GM12874 (cell line): ENCODE data around the gene APOC1.

Experiments
- TF ChIP-seq, protein P1 (sequence below): IDR thresholded peaks from 2 replicates; pipeline ENCODE4 v1.5.1; 2011; ENCODE audit warnings: low read depth, mild to moderate bottlenecking, control low read depth, low read length, moderate library complexity; ENCODE audit not compliant: insufficient read depth

Gene APOC1

DNA sequence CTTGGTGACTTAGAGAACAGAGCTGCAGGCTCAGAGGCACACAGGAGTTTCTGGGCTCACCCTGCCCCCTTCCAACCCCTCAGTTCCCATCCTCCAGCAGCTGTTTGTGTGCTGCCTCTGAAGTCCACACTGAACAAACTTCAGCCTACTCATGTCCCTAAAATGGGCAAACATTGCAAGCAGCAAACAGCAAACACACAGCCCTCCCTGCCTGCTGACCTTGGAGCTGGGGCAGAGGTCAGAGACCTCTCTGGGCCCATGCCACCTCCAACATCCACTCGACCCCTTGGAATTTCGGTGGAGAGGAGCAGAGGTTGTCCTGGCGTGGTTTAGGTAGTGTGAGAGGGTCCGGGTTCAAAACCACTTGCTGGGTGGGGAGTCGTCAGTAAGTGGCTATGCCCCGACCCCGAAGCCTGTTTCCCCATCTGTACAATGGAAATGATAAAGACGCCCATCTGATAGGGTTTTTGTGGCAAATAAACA lies 9.9 kb downstream of the APOC1 start:
- TF ChIP-seq, protein P1, sequence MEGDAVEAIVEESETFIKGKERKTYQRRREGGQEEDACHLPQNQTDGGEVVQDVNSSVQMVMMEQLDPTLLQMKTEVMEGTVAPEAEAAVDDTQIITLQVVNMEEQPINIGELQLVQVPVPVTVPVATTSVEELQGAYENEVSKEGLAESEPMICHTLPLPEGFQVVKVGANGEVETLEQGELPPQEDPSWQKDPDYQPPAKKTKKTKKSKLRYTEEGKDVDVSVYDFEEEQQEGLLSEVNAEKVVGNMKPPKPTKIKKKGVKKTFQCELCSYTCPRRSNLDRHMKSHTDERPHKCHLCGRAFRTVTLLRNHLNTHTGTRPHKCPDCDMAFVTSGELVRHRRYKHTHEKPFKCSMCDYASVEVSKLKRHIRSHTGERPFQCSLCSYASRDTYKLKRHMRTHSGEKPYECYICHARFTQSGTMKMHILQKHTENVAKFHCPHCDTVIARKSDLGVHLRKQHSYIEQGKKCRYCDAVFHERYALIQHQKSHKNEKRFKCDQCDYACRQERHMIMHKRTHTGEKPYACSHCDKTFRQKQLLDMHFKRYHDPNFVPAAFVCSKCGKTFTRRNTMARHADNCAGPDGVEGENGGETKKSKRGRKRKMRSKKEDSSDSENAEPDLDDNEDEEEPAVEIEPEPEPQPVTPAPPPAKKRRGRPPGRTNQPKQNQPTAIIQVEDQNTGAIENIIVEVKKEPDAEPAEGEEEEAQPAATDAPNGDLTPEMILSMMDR, result no peak

DNA sequence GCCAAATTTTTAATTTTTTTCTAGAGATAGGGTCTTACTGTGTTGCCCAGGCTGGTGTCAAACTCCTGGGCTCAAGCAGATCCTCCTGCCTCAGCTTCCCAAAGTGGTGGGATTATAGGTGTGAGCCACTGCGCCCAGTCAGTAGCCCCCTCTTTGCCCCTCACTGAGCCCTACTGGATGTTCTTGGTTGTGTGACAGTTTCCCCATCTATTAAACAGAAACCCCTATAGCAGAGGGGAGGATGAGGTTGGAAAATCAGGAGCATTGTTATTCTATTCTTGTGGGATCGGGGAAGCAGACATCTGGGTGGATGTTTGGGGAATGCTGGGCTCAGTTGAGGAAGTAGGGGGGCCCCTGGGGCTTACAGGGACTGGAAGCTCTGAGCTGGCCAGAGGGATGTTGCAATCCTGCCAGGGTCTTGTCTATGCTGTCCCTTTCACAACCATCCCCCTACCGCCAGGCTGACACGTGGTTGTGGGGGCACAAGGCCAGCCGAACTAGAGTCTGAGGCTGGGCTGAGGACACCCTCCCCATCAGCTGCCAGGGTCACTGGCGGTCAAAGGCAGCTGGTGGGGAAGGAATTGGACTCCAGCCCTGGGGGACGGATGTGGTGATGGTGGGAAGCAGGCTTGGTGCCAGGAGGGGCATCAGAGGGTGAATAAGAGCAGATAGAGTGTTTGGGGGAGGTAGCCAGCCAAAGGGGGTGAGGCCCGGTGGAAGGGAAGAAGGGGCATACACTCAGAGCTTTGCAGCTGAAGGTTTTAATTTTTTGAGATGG lies 10.9 kb downstream of the APOC1 start:
- TF ChIP-seq, protein P1, result no peak

DNA sequence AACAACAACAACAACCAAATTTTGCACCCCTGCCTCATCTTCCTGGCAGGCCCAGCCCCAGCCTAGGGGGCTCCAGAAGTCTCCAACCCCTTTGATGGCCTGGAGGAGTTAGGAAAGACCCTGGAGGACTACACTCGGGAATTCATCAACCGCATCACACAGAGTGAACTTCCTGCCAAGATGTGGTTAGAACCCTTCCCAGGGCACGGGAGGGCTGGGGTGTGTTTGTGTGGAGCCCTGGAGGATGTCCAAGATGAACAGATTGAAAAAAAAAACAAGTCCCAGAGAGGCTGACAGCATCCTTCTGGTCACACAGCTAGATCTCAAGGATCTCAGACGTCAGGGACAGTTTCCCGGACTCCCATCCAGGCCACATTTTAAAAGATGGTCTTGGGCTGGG lies 13.3 kb downstream of the APOC1 start:
- TF ChIP-seq, protein P1, result no peak

DNA sequence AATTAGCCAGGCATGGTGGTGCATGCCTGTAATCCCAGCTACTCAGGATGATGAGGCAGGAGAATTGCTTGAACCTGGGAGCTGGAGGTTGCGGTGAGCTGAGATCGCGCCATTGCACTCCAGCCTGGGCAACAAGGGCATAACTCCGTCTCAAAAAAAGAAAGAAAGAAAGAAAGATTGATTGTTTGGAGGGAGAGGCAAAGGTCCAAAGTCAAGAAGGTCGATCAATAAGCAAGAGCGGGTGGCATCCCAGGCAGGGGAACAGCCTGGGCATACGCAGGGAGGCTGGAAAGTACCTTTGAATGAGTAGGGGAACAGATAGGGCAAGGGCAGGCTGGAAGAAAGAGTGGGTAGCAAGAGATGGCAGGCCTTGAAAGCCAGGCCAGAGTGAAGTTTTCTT lies 15.7 kb downstream of the APOC1 start:
- TF ChIP-seq, protein P1, result no peak

DNA sequence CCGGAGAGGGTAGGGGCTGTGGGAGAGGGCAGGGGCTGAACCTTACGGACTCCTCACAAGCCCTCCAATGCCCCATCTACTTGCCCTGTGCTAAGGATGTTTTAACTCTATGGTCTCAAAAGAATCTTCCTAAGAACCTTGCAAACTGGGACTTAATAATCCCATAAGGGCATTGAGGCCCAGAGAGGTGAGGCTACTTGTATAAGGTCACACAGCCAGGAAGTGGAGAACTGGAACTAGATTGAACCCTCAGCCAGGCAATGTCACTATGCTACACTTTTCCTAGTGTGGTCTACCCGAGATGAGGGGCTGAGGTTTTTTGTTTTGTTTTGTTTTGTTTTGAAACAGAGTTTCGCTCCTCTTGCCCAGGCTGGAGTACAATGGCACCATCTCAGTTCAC lies 17.1 kb downstream of the APOC1 start:
- TF ChIP-seq, protein P1, result no peak

DNA sequence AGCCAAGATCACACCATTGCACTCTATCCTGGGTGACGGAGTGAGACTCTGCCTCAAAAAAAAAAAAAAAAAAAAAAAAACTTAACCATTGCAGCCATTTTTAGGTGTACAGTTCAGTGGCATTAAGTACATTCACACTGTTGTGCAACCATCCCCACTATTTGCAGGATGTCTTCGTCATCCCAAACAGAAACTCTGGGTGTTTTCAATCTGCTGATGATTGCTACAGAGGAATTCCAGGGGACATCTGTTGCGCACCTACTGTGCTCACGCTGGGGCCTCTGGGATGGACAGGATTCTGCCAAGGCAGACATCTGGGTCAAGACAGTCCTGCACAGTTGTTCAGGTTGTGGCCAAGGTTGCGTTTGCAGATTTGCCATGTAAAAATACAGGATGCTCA lies 25.3 kb downstream of the APOC1 start:
- TF ChIP-seq, protein P1, result no peak

DNA sequence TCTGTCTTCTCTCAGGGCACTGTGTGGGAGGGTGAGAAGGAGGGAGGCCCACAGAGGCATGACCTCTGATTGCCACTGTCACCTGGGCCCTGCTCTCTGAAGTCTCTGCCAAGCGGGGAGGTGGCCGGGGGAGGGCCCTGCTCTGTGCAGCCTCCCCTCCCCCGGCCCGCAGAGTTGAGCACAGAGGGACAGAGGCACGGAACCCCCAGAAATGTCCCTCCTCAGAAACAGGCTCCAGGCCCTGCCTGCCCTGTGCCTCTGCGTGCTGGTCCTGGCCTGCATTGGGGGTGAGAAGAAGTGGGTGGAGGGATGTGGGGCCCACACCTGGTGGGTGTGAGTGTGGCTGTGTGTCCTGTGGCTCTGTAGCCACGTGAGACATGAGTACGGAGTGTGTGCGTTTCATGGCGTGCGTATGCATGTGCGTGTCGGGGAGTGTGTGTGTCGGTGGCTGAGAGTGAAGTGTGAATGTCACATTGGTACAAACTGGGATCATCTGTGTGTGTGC lies 27.7 kb downstream of the APOC1 start, which contains the start of gene APOC4:
APOC4 (plus strand) TSS at position 171 of the 505 bp plus-strand sequence; CDS start at position 212, 41 bp downstream.
- TF ChIP-seq, protein P1, result no peak
